Activated T-cell treated with anti-CD3 and anti-CD28 coated beads for 4 hours (primary cell): ENCODE results near the gene GLUL.
"Not testable (repeated sequence)": the region's sequence is repeated elsewhere in the genome, so short reads cannot be mapped to it uniquely, and the experiment has no call there.

ENCODE experiments used
- DNase-seq: peaks from one replicate; pipeline ENCODE4 v3.0.0-alpha.2; 2020

Gene GLUL

DNA sequence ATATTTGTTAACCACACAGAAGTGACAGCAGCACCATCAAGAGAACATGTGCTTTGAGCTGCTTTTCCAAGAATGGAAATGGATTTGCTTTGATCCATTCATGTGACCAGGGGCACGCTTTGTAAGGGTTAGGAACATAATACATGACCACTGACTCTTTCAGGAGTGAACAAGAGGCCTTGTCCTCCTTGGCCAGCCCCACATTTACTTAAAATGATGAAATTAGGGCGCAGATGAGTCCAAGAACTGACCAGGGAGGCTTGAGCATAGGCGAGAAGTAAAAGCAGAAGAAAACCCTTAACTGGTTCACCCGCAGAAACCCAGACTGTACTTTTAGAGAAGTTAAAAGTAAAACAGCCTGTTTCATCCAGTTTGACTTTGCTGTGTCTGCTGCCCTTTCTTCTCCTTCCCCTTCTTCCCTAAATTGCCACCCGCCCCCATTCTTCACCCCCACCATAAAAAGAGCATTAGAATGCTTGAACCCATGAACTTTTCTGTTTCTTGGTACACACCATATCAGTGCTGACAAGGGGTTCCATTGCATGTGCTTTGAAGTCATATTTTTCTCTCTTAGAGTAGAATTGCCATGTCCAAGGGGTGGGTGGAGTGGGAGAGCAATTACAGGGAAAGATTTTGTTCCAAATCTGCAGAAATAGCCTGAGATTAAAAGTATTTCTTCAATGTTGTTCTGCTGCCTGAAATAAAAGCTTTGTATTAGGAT is 2.6 kb upstream of the GLUL start:
- DNase-seq = no peak

DNA sequence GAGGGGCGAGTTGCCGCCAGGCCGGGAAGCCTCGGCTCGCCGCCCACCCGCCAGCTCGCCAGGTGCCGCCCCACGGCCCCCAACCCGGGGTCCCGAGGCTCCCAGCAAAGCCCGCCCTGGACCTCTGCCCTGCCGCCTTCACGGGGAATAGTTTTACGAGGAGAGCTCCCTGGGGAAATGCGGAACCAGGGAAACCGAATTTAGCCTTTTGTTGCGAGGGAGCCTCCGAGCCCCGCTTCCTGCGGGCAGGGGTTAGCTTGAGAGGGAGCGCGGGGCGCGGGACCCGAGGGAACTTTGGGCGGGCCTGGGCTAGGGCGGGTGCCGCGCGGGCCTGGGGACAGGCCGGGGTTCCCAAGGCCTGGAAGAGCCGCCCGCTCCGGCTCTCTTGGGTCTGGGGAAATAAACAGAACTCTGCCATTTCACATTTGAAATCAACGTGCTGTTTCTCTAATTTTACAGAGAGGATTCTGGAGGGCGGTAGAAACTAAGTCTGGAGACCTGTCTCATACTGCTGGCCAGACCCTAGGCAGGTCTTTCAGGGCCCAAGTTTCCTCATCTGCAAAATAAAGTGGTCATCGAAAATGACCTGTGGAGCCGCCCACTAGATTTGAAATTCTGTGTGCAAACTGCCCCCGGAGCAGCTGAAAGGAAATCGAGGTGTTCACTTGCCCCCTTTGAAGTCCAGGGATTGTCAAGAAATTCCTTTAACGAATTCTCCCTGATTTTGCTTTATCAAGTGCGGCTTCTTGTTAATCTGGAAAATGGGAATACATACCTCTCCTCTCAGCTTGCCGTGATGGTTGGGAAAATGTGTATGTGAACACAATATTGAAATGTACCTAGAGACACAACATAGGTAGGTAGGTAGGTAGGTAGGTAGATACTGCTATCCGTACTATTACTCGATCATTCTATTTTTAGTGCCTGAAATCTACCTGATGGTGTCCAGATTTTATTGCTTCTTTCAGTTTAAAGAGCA is 749 bp upstream of the GLUL start:
- DNase-seq = no peak

DNA sequence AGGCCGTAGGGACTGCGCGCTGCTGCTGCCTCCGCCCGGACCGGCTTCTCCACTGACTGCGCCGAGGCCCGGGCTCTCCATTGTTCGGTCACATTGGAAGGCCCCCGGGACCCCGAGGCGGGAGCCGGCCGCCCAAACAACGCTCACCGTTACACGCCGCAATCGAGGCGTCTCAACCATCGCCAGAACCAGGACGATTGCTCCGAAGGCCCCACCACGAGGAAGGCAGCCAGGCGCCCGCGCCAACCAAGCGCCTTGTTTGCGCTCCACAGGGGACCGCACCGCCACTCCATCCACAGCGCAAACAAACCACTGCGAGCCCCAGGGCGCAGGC is 595 bp downstream of the GLUL start:
- peak; percentile 13 for DNase-seq

DNA sequence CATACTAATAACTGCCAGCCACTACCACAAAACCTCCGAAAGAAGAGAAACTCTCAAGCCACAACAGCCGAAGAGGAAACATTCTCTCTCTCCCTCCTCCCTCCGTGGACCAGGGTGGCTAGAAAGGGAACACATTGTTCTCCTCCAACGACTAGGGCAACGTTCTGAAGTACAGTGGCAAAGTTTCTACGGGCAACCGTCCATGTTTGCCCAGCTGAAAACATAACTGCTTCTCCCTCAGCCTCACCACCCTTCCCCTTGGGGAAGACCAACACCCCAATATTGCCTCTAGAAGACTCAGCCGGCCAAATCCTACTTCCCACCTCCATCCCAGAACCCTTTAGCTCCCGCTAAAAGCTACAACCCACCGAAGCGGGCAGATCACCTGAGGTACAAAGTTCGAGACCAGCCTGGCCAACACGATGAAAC is 2.0 kb downstream of the GLUL start:
- no peak for DNase-seq

DNA sequence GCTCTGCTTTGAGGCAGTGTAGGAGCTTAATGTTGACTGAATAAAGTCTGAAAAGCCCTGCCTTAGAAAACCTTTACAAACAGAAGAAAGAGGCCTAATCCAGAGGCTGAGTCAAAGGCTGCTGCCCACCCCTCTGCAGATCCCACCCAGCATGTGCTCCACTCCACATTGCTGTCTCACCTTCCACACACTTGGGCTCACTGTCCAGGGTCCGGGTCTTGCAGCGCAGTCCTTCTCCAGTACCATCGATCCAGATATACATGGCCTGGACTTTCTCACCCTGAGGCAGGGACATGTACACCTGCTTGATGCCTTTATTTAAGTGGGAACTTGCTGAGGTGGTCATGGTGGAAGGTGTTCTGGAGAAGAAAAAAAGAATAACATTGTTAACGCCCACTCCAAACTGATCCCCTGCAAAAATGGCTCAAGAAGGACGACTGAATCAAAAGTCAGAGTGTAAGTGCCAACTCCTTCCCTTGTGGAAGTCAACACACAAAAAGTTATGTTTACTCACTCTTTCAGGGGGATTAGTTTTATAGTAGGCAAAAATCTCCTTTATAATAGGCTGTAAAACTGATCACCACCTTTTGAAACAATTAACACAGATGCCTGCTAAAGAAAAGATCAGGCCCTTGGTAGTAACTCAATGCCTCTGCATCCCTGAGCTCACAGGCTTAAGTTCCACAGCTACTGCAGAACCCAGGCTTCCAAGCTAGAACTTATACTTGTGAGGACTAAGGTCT is 3.0 kb downstream of the GLUL start:
- DNase-seq = no peak

DNA sequence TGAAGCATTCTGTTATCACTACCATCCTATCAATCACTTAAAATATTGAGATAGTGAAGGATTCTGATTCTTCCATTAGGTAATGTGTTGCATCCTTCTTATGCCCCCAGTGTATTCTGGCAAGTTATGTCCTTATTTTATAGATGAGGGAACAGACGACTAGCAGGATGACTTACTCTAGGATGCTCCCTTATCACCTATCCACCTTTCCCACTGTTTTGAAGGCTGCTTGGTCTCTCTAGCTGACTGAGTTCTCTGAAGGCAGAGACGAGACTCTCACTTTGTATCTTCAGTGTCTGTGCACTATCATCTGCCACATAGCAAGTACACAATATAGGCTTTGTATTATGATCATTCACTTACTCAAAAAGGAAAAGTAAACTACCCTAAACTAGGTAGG is 4.0 kb downstream of the GLUL start:
- DNase-seq = no peak

DNA sequence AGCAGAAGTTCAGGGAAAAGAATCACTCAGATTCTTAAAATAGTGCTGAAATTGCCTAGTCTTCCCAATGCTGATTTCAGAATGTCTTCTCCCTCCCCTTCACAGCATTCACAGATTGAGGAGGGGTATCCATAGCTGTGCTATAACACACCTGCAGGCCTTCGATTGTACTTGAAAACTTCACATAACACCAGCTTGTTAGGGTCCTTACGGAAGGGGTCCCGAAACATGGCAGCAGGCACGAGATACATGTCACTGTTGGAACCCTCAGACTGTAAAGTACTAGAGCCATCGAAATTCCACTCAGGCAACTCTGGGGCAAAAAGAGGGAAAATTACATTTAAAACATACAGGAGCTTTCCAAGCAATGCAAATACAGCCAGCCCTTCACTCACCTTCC is 4.6 kb downstream of the GLUL start:
- no peak for DNase-seq

DNA sequence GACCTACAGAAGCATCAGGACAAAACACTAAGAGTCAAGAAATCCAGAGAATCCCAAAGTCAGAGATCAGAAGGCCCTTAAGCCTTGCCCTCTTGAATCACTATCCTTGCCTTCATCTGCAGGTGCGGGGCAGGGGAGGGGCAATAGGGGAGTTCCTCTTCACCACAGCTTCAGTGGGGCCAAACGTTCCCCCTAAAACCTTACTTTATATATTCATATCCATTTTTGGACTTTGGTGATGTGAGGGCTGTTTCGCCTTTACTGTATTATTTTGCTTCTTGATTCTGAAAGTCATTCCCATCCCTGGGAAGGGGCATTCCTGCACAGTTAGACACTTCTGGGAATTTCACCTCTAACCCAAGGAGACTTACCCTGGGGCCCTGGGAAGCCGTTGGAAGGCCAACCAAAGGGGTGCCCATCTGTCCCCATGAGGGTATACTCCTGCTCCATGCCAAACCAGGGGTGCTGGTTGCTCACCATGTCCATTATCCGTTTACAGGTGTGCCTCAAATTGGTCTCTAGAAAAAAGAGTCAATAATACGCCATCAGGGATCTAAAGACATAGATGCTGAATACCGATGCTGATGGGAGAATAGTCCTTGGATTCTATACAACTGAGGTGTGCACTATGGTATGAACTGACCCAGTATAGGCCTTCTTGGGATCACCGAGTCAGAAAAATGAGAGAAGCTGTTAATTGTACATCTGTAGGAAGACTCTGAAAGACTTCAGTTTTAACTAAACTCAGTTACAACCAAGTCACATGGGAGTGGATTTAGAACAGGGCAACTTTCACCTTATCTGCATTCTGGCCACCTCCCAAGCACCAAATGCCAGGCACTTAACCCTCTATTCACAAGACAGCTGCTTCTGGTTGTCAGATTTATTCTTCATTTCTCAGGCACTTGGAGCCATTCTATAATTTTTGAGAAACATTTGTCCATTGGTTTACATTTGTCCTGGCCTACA is 5.4 kb downstream of the GLUL start:
- DNase-seq = no peak

DNA sequence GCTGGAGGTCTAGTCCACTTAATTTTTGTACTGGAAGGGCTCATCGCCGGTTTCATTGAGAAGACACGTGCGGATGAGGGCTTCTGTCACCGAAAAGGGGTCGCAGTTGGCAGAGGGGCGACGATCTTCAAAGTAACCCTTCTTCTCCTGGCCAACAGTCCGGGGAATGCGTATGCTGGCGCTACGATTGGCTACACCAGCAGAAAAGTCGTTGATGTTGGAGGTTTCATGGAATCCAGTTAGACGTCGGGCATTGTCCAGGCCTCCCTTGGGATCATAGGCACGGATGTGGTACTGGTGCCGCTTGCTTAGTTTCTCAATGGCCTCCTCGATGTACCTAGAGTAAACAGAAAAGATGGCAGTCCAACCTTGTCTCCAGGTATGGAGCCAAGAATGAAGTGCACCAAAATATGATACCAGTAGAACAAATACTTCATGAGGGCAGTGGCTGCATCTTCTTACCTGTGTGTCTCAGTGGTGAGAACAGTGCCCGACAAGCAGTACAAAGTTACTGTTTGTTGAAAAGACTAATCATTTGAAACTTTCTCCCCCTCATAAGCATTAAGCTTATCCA is 7.1 kb downstream of the GLUL start:
- no peak for DNase-seq

DNA sequence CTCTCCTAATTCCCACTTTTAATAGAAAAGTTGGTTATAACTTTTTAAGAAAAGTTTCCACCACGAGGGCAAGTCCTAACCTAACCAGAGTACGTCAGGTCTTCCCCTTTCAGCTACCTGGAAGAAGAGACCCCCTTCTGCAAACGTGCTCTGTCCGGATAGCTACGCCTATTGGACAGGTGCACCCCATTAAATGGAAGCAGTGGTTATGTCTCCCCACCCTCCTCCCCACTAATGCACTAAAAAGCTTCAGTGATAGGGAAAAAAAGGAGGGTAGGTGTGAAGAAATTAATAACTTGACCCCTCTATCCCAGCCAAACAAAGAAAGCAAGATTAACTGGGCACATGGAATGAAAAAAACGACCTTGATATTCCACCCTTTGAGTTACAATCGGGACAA is 7.7 kb downstream of the GLUL start:
- DNase-seq = no peak

DNA sequence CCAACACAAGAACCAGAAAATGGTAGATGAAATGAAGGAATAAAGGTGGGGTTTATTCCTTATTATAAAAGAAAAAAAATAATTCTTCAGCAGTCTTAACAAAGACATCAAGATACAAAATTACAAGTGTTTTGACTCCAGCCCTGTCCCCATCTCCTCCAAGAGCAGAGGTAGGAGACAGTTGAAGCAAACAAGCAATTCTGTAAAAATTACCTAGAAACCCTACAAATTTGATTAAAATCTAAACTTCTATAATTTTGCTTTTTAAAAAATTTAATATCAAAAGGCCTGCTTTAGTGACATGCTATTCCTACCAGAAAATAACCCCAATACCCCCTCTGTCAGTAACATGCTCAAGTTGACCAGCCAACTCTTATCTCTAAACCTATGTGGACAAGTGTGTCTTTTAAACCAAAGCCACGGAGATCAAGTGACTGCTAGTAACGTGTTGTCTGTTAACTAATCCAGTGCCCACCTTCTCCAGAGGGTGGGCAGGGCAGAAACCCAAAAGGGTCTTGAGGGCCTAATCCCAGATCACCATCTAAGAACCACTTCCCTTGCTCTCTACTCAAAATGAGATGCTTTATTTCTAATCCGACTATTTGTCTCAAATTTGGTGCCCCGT is 8.4 kb downstream of the GLUL start:
- no peak for DNase-seq

DNA sequence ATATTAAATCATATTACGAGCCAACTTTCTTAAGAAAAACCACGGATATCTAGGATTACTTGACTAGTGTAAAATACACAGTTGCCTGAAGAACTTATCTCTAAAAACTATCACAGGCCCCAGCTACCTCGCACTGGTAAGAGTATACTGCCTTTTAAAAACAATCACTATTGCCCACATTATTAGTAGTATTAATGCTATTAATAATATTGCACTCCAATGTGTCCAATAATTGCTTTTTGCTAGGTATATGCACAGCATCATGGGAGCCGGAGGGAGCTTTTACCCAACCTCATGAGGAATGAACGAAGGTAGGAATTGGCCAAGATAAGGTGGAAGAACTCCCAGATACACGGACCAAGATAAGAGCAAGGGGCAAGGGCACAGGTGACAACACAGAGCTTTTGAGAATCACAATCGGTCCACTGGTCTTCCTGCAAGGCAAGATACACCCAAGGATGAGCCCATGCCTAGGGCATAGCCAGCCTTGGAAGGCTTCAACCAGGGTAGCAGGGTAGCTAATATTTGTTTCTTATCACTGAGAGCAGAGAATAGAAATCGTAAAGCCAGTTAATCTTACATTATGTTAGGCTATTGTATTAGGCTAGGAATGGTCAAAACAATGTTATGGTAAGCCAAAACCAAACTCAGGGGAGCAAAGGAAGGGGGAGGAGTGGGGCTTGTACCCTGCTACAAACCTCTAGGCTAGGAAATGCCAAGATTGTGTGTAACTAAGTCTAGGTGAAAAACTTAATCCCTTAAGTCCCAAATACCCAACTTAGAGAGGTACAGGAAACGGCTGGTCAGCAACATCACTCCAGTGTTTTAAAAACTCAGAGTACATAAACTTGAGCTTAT is 9.4 kb downstream of the GLUL start:
- DNase-seq = no peak

DNA sequence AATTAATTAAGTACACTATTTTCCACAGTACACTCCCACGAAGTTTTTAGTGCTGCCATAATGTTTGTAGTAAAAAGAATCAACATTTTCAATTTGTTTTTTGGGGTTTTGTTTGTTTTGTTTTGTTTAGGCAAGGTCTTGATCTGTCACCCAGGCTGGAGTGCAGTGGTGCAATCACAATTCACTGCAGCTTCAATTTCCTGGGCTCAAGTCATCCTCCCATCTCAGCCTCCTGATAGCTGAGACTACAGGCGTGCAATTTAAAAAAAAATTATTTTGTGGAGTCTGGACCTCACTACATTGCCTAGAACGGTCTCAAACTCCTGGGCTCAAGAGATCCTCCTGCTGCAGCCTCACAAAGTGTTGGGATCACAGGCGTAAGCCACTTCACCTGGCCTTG is 11.4 kb downstream of the GLUL start:
- no peak for DNase-seq

DNA sequence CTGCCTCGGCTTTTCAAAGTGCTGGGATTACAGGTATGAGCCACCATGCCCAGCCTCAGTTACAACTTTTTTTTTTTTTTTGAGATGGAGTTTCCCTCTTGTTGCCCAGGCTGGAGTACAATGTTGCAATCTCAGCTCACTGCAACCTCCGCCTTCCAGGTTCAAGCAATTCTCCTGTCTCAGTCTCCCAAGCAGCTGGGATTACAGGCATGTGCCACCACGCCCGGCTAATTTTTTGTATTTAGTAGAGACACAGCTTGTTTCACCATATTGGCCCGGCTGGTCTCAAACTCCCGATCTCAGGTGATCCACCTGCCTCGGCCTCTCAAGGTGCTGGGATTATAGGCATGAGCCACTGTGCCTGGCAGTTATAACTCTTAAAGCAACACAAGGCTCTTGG is 11.8 kb downstream of the GLUL start:
- DNase-seq = not testable (repeated sequence)

DNA sequence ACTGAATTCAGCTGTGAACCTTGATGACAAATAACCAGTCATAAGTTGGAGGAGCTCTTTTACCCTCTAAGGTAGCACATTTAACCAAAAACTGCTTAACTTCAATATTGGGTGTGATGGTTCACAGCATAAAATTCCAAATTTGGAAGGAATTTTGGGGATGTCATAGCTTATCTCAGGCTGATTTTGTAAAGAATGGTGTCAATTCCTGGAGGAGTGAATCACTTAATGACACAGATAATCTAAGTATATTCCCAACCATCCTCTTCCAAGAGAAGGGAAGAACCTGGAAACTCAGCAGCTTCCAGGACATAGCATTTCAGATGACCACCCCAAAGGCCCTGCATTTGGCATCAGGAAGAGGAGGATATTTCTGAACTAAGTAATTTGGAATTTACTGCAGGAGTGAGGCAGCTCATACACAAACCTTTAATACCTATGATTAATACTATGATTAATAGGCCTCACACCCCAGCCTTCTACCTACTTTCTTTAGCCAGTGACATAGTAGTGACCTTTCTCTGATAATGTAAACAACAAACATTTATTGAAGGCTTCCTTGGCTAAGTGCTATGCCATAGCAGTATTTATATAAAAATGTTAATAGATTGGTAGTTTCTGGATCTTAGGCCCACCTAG is 14.5 kb downstream of the GLUL start:
- no peak for DNase-seq

DNA sequence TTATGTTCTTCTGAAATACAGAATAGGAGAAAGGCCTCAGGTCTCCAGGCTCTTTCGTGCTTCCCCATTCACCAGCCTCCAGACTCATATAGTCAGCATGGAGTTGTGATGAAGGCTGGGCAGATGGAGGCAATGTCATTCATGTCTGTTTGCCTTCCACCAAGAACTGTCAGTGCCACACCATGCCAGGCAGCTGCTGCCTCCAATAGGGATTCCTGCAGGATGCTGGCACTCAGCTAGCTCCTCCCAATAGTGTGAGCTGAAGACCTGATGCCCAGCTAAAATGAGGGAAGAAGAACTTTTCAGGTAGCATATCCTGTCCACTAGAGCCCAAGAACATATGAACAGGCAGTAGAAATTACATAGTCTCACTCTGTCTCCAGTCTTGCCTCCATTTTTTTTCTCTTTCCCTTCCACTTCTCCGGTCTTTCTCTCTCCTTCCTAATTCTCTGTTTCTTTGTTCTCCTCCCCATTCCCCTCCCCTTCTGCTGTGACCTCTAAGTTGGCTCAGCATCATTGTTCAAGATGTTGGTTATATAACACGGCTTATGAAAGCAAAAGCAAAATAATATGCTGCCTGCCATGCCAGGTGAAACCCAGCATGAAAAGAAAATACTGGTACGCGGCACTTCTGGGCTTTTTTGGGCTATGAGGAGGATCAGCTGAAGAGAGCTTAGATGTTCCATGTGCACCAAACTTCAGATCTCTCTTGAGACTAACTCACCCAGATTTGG is 17.3 kb downstream of the GLUL start:
- no peak for DNase-seq

DNA sequence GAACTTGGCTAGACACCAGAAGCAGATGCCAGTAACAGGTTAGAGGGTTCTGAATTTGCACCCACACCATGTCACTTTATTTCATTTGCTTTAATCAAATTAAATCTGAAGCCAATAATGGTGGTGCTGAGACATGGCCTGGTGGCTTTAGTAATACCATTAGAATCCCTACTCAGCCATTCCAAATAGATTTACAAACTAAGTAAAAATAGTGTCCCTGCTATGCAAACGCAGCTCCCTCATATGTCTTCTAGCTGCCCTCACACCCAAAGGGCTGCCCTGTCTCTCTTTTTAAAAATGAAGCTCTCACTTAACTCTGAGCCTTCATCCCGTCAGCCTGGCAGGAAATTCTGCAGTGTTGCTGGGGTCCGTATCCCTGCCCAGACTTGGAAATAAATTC is 21.1 kb downstream of the GLUL start:
- DNase-seq = no peak

DNA sequence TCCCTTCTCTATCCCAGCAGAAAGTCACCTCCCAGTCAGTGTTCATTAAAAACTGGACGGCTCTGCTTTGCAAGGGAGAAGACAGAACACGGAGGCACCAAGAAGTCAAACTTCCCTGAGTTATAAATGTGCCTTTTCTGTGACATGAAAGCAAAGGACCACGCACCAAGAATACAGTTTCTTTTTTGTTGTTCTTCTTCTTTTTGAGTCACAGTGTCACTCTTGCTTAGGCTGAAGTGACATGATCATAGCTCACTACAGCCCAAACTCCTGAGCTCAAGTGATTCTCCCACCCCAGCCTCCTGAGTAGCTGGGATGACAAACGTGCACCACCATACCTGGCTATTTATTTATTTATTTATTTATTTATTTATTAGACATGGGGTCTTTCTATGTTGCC is 22.7 kb downstream of the GLUL start:
- DNase-seq = no peak

DNA sequence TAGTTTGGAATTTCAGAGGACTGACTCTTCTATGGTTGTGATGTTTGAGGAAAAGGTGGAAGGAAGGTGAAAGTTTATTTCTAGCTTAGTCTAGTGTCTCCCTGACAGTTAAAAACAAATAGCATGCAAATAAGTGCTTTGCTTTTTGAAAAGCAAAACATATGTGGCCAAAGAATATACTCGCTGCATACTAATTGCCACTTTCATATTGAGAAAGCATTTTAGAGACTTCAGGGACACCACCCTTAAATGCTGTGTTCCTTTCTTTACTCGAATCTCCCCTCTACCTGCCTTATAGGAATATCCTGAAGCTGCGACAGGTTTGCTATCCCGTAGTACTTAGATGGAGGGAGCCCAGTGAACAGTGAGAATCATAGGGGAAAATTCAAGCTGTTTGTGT is 23.2 kb downstream of the GLUL start:
- DNase-seq = no peak
